H1 (cell line): ENCODE results near the gene HS1BP3. TPM values are rescaled to one million over a fixed set of nuclear protein-coding genes. Genes with fewer than 3 reads are reported as not detected.

Experiments used
- KDM5A ChIP-seq: fragments of 200-600 bp; IDR thresholded peaks from 2 replicates; pipeline ENCODE4 v1.7.1; 2012; ENCODE audit warnings: mild to moderate bottlenecking, low read length, inconsistent platforms, mixed read lengths
- SAP30 ChIP-seq: fragments of 300-600 bp; sonication (generic); IDR thresholded peaks from 2 replicates; pipeline ENCODE4 v1.7.1; 2012; ENCODE audit warnings: low read length, moderate library complexity, mild to moderate bottlenecking, inconsistent platforms; ENCODE audit not compliant: insufficient read depth, insufficient replicate concordance
- TAF7 ChIP-seq: optimal IDR thresholded peaks from 2 replicates; pipeline ENCODE3; 2011; ENCODE audit warnings: low read depth, mild to moderate bottlenecking, inconsistent platforms, low read length, moderate library complexity, borderline replicate concordance
- polyA plus RNA-seq, 7 experiments: library from polyadenylated mRNA; depleted of rRNA in 3 of 7; stranded (reverse) in 5 of 7; unstranded in 2 of 7; fragments of >200 nt in 5 of 7; fragments of 200-250 nt in 2 of 7; gene quantifications; 1 replicate in 5 of 7; 2 replicates in 1 of 7; 4 replicates in 1 of 7; pipeline versions ENCODE4 v1.2.1 to v1.2.3, GENCODE V29; 2011 to 2013; ENCODE audit warnings: missing spikeins in 2 of 7, mixed read lengths in 2 of 7
- total RNA-seq: library from RNA; stranded (reverse); fragmentation: NEBNext Ultra II Directional; extraction: Animal tissue kit (Norgen Biotek cat#: 25700); gene quantifications from 2 replicates; pipeline ENCODE4 v1.2.1, GENCODE V29; 2021

Gene HS1BP3
- total and polyA plus RNA-seq, 2 of the 8 experiments (the other 6 are each of a cell fraction or from before 2014, with no cell fraction given), result 11.1 to 11.3 TPM

GRCh38 chr2:20612925-20613916, 37.7 kb downstream of the HS1BP3 start (continued):
- TF ChIP-seq SAP30 (no peak), TAF7 (no peak), KDM5A (no peak)
